GM12864 (cell line): Measurements from ENCODE around the gene PPP4R3A.
"Not testable (repeated sequence)": the region's sequence is repeated elsewhere in the genome, so short reads cannot be mapped to it uniquely, and the experiment has no call there.

ENCODE experiments used
- DNase-seq: peaks from one replicate; pipeline ENCODE4 v3.0.0-alpha.2; 2011; ENCODE audit warnings: low read depth
- H3K4me3 ChIP-seq: 2 replicates; pipeline ENCODE4 v1.5.1; 2011; ENCODE audit warnings: mild to moderate bottlenecking, low read depth, low read length, control low read depth
- TF ChIP-seq, protein P1 (sequence below): IDR thresholded peaks from 2 replicates; pipeline ENCODE4 v1.5.1; 2011; ENCODE audit warnings: low read depth, mild to moderate bottlenecking, moderate library complexity, low read length, control low read depth, inconsistent platforms; ENCODE audit errors: missing control alignments

Gene PPP4R3A

DNA sequence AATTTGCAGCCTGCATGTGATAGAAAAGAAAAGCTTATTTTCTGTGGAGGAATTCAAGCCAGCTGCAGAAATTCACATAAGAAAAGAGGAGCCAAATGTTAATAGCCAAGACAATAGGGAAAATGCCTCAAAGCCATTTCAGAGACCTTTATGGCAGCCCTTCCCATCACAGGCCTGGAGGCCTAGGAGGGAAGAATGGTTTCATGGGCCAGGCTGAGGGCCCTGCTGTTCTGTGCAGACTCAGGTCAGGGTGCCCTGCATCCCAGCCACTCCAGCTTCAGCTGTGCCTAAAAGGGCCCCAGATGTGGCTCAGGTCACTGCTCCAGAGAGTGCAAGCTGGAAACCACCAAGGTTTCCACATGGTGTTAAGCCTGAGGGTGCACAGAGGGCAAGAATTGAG lies 71.3 kb downstream of the PPP4R3A start:
- no peak for DNase-seq
- TF ChIP-seq, protein P1, sequence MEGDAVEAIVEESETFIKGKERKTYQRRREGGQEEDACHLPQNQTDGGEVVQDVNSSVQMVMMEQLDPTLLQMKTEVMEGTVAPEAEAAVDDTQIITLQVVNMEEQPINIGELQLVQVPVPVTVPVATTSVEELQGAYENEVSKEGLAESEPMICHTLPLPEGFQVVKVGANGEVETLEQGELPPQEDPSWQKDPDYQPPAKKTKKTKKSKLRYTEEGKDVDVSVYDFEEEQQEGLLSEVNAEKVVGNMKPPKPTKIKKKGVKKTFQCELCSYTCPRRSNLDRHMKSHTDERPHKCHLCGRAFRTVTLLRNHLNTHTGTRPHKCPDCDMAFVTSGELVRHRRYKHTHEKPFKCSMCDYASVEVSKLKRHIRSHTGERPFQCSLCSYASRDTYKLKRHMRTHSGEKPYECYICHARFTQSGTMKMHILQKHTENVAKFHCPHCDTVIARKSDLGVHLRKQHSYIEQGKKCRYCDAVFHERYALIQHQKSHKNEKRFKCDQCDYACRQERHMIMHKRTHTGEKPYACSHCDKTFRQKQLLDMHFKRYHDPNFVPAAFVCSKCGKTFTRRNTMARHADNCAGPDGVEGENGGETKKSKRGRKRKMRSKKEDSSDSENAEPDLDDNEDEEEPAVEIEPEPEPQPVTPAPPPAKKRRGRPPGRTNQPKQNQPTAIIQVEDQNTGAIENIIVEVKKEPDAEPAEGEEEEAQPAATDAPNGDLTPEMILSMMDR, result no peak
- H3K4me3 ChIP-seq, result no peak overlapping the region

DNA sequence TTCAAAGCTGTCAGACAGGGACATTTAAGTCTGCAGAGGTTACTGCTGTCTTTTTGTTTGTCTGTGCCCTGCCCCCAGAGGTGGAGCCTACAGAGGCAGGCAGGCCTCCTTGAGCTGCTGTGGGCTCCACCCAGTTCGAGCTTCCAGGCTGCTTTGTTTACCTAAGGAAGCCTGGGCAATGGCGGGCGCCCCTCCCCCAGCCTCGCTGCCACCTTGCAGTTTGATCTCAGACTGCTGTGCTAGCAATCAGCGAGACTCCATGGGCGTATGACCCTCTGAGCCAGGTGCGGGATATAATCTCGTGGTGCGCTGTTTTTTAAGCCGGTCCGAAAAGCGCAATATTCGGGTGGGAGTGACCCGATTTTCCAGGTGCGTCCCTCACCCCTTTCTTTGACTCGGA lies 73.8 kb downstream of the PPP4R3A start:
- not testable (repeated sequence) for DNase-seq, H3K4me3 ChIP-seq

DNA sequence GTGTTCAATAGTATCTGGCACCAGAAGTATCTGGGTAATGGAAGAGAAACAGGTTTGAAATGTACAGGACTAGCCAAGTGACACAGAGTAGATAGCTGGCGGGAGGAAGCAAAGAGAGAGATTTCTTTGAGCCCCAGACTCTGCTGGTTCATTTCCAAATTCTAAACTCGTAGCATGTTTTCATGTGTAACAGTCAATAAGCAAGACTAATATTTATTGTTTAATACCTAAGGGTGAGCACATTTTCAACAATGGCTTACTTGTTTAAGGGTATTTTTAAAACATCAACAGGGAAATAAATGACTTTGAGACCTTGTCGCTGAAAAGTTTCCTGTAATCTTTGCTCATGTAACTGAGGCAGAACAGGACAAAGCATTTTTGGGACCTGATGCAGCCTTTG lies 80.7 kb downstream of the PPP4R3A start:
- TF ChIP-seq, protein P1, result no peak
- DNase-seq, result no peak
- no peak overlapping the region for H3K4me3 ChIP-seq

DNA sequence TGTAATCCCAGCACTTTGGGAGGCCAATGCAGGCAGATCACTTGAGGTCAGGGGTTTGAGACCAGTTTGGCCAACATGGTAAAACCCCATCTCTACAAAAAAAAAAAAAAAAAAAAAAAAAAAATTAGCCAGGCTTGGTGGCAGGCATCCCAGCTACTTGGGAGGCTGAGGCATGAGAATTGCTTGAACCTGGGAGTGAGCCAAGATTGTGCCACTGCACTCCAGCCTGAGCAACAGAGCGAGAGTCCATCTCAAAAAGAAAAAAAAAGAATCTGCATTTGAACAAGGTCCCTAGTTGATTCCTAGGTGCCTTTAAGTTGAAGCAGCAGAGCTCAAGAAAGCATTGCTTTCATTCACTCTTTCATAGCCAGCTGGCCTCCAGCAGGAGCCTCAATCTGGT lies 81.2 kb downstream of the PPP4R3A start:
- H3K4me3 ChIP-seq, DNase-seq: not testable (repeated sequence)

DNA sequence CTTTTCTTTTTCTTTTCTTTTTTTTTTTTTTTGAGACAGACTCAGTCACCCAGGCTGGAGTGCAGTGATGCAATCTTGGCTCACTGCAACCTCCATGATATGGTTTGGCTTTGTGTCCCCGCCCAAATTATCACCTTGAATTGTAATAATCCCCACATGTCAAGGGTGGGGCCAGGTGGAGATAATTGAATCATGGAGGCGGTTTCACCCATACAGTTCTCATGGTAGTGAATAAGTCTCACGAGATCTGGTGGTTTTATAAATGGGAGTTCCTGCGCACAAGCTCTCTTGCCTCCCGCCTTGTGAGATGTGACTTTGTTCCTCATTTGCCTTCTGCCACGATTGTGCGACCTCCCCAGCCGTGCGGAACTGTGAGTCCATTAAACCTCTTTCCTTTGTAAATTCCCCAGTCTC lies 84.6 kb downstream of the PPP4R3A start:
- not testable (repeated sequence) for DNase-seq, H3K4me3 ChIP-seq

DNA sequence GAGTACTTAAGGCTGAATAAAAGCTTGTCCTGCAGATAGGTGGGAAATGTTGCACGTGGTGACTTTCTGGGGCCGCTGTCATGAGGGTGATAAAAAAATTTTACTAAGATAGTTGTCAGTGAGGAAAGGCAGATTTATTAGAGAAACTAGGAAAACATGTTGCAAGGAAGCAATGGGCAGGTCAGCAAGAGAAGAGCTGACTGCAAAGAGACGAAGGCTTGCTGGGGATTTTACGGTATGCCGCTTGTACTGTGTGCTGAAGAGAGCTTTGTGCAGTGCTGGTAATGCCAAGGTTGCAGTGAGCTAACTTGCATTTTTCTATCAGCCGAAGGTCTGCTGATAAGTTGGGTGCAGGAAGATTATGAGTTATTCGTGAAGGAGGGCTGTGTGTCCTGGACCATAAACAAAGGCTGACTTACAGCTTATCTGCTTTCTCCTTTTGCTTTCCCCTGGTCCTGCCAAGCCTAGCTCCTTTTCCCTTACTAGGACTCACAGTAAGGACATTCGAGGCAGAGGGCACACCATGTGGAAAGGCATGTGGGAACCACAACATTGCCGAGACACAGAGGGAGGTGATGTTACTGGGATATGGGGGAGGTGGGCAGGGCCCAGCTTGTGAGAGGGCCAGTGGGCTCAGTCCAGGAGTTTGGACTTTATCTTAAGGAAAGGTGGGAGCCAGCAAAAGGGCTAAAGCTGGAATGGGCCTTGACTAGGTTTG lies 85.1 kb downstream of the PPP4R3A start:
- no peak for DNase-seq
- TF ChIP-seq, protein P1, result no peak
- H3K4me3 ChIP-seq, result no peak overlapping the region

DNA sequence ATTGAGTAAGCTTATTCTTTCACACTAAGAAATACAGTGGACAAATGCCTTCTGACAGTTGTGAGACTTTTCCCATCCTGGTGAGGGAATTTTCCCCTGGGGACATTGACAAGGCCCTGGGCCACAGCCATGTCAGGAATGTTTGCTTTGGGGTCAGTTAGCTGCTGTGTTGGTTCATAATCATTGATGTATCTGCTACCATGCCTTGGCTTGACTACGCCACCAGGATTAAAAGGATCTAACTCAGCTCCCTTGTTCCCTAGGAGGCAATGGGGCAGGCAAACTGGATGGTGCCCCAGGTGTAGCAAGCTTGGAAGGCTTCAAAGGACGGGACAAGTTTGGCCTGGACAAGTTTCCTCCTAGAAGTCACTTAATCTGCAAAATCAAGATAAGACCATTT lies 89.4 kb downstream of the PPP4R3A start:
- DNase-seq, result no peak
- TF ChIP-seq, protein P1, result no peak
- H3K4me3 ChIP-seq, result no peak overlapping the region

DNA sequence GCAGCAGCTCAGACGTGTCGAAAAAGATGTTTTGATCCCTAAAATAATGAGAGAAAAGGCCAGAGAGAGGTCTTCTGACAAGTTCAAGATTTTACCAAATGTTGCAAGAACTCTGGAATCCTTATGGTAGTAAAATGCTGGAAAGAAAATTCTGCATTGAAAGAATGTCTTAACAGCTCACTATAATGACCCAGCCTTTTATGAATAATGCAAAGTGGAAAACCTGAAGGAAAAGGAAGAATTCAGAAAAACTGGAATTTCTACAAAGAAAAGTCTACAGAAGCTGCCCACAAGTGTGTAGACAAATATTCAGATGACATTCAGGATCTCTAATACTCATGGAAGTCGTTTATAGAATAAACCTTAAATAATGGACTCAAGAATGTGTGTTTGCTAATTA lies 90.7 kb downstream of the PPP4R3A start:
- TF ChIP-seq, protein P1, result no peak
- DNase-seq, result no peak
- H3K4me3 ChIP-seq, result no peak overlapping the region

DNA sequence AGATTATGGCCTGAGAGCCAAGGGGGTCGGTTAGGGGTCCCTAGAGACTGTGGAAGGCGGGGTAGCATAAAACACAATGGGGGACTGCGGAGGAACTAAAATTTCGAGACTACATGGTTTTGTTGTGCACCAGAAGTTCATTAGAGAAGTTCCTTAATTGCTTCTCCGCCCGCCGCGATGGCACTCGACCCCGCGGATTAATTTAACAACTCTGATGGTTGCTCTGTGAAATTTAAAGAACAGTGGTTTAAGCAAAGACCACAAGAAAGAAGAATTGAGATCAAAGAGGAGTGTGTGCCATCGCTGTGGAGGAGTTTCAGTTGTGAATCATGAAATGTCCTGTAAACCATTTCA lies 91.1 kb downstream of the PPP4R3A start:
- TF ChIP-seq, protein P1, result no peak
- H3K4me3 ChIP-seq, result no peak overlapping the region; the same call in 1 of the 2 replicates
- DNase-seq, result no peak
